C4-2B (cell line): ENCODE data around the gene PSD4.

Experiments
- H3K27ac ChIP-seq: fragments of 450-650 bp; 2 replicates; pipeline ENCODE4 v1.5.1; 2017
- ZFX ChIP-seq: fragments of 450-650 bp; IDR thresholded peaks from 2 replicates; pipeline ENCODE4 v1.6.1; 2017
- TF ChIP-seq, protein P1 (sequence below): fragments of 450-650 bp; conservative IDR thresholded peaks from 2 replicates; pipeline ENCODE4 v1.5.1; 2017; ENCODE audit warnings: mild to moderate bottlenecking

The PSD4 gene

DNA sequence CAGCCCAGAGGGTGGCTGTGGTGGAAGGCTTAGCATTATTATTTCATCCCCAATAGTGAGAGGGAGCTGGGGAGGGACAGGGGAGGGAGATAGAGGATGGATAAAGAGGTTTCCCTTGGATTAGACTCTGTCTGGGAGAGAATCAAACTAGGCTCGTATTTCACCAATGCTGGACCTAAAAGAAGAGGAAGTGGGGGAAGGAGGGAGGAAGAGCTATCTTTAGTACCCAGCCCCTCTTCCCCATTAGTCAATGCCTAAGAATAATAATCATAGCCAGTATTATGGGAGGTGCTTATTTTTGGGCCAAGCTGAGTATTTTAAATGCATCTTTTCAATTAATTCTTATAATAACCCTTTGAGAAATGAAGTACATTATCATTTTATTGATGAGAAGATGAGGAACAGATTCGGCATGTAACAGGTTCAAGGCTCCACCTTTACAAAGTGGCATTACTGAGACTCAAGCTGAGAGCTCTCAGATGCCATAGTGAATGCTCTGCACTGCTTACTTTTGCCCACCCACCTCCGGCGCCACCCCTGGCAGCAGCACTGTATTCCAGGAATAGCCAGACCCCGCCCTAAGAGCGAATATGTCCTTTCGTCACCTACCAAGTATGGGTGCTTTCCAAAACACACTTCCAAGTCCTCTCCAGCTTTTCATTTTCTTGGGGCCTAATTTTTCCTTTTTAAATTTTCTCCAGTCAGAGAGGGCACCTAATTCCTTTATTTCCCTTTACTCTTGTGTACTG lies 83.9 kb downstream of the PSD4 start:
- H3K27ac ChIP-seq, result no peak overlapping the region
- TF ChIP-seq ZFX, result no peak
- TF ChIP-seq, protein P1, sequence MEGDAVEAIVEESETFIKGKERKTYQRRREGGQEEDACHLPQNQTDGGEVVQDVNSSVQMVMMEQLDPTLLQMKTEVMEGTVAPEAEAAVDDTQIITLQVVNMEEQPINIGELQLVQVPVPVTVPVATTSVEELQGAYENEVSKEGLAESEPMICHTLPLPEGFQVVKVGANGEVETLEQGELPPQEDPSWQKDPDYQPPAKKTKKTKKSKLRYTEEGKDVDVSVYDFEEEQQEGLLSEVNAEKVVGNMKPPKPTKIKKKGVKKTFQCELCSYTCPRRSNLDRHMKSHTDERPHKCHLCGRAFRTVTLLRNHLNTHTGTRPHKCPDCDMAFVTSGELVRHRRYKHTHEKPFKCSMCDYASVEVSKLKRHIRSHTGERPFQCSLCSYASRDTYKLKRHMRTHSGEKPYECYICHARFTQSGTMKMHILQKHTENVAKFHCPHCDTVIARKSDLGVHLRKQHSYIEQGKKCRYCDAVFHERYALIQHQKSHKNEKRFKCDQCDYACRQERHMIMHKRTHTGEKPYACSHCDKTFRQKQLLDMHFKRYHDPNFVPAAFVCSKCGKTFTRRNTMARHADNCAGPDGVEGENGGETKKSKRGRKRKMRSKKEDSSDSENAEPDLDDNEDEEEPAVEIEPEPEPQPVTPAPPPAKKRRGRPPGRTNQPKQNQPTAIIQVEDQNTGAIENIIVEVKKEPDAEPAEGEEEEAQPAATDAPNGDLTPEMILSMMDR, result no peak

DNA sequence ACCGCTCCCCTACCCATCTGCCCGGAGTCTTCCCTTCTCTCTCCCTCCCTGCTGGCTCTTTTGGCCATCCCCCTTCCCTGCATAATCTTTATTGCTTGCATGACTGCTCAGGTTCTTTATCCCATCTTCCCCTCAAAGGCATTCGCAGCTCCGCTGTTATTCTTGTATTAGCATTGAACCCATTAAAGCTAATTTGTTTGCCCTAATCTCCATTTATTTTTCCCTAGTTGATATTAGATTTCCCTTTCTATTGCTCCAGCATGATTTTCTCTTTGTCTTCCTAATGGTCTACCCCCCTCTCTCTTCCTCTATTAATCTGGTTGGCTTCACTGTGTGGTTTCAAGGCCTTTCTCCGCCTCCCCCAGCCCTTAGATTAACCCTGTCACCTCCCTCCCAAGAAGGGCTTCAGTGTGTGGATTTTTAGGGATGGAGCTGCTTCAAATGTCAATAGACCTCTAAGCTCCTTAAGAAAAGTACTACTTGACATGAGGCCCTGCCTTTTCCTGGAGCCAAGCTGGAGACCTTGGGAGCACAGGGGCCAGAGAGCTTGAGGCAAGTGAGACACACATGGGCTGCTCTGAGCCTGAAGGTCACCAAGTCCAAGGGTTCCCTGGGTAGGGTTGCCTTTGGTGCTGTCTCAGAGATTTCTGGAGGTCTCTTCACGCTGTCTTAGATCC lies 84.8 kb downstream of the PSD4 start:
- TF ChIP-seq ZFX, result no peak
- TF ChIP-seq, protein P1, result no peak
- H3K27ac ChIP-seq, result no peak overlapping the region
